Mesendoderm (in vitro differentiated cells): ENCODE results near the gene PDZD8.

ENCODE experiments used
- DNase-seq: peaks from one replicate; pipeline ENCODE4 v3.0.0; 2013
- H2AK5ac ChIP-seq: 2 replicates; pipeline ENCODE4 v1.6.1; 2013; ENCODE audit warnings: low read length, inconsistent platforms
- H2BK120ac ChIP-seq: 2 replicates; pipeline ENCODE4 v1.6.1; 2013; ENCODE audit warnings: low read depth, mild to moderate bottlenecking, low read length, moderate library complexity, mixed read lengths
- H2BK15ac ChIP-seq: replicated peaks from 2 replicates; pipeline ENCODE4 v1.6.1; 2013; ENCODE audit warnings: low read depth, mild to moderate bottlenecking, moderate library complexity
- H2BK5ac ChIP-seq: 2 replicates; pipeline ENCODE4 v1.6.1; 2013; ENCODE audit warnings: low read length, inconsistent platforms
- H3K18ac ChIP-seq: 2 replicates; pipeline ENCODE4 v1.6.1; 2013; ENCODE audit warnings: mild to moderate bottlenecking, low read length, mixed read lengths
- H3K23ac ChIP-seq: one replicate; pipeline ENCODE4 v1.6.1; 2013; ENCODE audit warnings: low read length
- H3K27ac ChIP-seq: 2 replicates; pipeline ENCODE4 v1.5.1; 2013; ENCODE audit warnings: low read depth, mild to moderate bottlenecking, inconsistent platforms, low read length, moderate library complexity
- H3K27me3 ChIP-seq: 2 replicates; pipeline ENCODE4 v1.6.1; 2013; ENCODE audit warnings: low read length, control low read depth, mild to moderate bottlenecking, inconsistent platforms; ENCODE audit not compliant: insufficient read depth, poor library complexity
- H3K36me3 ChIP-seq: 2 replicates; pipeline ENCODE4 v1.6.1; 2013; ENCODE audit warnings: low read length, inconsistent platforms; ENCODE audit not compliant: control insufficient read depth, insufficient read depth
- H3K4ac ChIP-seq: one replicate; pipeline ENCODE4 v1.6.1; 2013; ENCODE audit warnings: low read depth, mild to moderate bottlenecking, low read length, moderate library complexity
- H3K4me1 ChIP-seq: 2 replicates; pipeline ENCODE4 v1.6.1; 2013; ENCODE audit warnings: low read depth, low read length, inconsistent platforms; ENCODE audit not compliant: control insufficient read depth
- H3K4me2 ChIP-seq: 2 replicates; pipeline ENCODE4 v1.6.1; 2013; ENCODE audit warnings: low read length
- H3K4me3 ChIP-seq: 2 replicates; pipeline ENCODE4 v1.5.1; 2013; ENCODE audit warnings: mild to moderate bottlenecking, low read length
- H3K56ac ChIP-seq: one replicate; pipeline ENCODE4 v1.6.1; 2013; ENCODE audit warnings: low read length
- H3K79me1 ChIP-seq: 2 replicates; pipeline ENCODE4 v1.6.1; 2013; ENCODE audit warnings: low read length, inconsistent platforms
- H3K79me2 ChIP-seq: 2 replicates; pipeline ENCODE4 v1.6.1; 2013; ENCODE audit warnings: mild to moderate bottlenecking, low read length; ENCODE audit not compliant: control insufficient read depth, insufficient read depth
- H3K9ac ChIP-seq: 2 replicates; pipeline ENCODE4 v1.6.1; 2013; ENCODE audit warnings: low read length, inconsistent platforms
- H4K5ac ChIP-seq: one replicate; pipeline ENCODE4 v1.6.1; 2013; ENCODE audit warnings: low read length
- H4K8ac ChIP-seq: one replicate; pipeline ENCODE4 v1.6.1; 2013; ENCODE audit warnings: low read depth, mild to moderate bottlenecking, control low read depth, low read length, moderate library complexity
- WGBS: extraction: QIAGEN DNeasy Blood & Tissue Kit; methylation state at CpG from one replicate; pipeline ENCODE4 v1.1.7; 2013; ENCODE audit warnings: low lambda C conversion rate, missing lambda C conversion rate; ENCODE audit not compliant: insufficient coverage; ENCODE audit errors: extremely low coverage; 5-methylcytosine and 5-hydroxymethylcytosine counted together

PDZD8 gene

GRCh38 chr10:117400329-117400728 is 25.1 kb upstream of the PDZD8 start:
- Histone ChIP-seq H3K4me1 (no peaks in the 10 kb centered on the region), H3K56ac (no peak overlapping the region), H3K4me2 (no peak overlapping the region), H3K27me3 (no peaks in the 10 kb centered on the region), H3K9ac (no peak overlapping the region), H3K4ac (no peak overlapping the region), H3K23ac (no peak overlapping the region), H2BK5ac (no peak overlapping the region), H3K36me3 (no peaks in the 10 kb centered on the region), H3K79me2 (no peaks in the 10 kb centered on the region), H4K8ac (no peak overlapping the region), H2AK5ac (no peak overlapping the region), H2BK15ac (no peak overlapping the region), H3K27ac (no peak overlapping the region), H4K5ac (no peak overlapping the region), H3K79me1 (no peaks in the 10 kb centered on the region), H3K18ac (no peak overlapping the region), H3K4me3 (no peak overlapping the region), H2BK120ac (no peak overlapping the region)
- WGBS = no CpG with 5 or more reads among the region's 3 CpGs
- no peak for DNase-seq

- Histone ChIP-seq H4K8ac (no peak overlapping the region), H3K27ac (no peak overlapping the region), H3K27me3 (no peaks in the 10 kb centered on the region), H2AK5ac (no peak overlapping the region), H2BK5ac (no peak overlapping the region), H3K79me1 (no peaks in the 10 kb centered on the region), H3K36me3 (no peaks in the 10 kb centered on the region), H3K9ac (no peak overlapping the region), H3K4me3 (no peak overlapping the region), H2BK15ac (no peak overlapping the region), H3K4me1 (no peaks in the 10 kb centered on the region), H3K23ac (no peak overlapping the region), H4K5ac (no peak overlapping the region), H3K79me2 (no peaks in the 10 kb centered on the region), H3K4me2 (no peak overlapping the region), H3K4ac (no peak overlapping the region), H3K56ac (no peak overlapping the region), H3K18ac (no peak overlapping the region), H2BK120ac (no peak overlapping the region)
- no peak for DNase-seq
- no CpG with 5 or more reads among the region's 6 CpGs for WGBS
These were observed 24.3 kb upstream of the PDZD8 start for GRCh38 chr10:117399341-117400196.

GRCh38 chr10:117398029-117398428 is 22.8 kb upstream of the PDZD8 start:
- Histone ChIP-seq H3K56ac (no peak overlapping the region), H3K23ac (no peak overlapping the region), H3K4me2 (no peak overlapping the region), H2BK15ac (no peak overlapping the region), H4K8ac (no peak overlapping the region), H2AK5ac (no peak overlapping the region), H3K27me3 (no peaks in the 10 kb centered on the region), H3K79me1 (no peaks in the 10 kb centered on the region), H3K27ac (no peak overlapping the region), H3K18ac (no peak overlapping the region), H3K4me3 (no peak overlapping the region), H3K79me2 (no peaks in the 10 kb centered on the region), H3K36me3 (no peaks in the 10 kb centered on the region), H2BK120ac (no peak overlapping the region), H3K9ac (no peak overlapping the region), H4K5ac (no peak overlapping the region), H2BK5ac (no peak overlapping the region), H3K4me1 (no peaks in the 10 kb centered on the region), H3K4ac (no peak overlapping the region)
- WGBS = no CpG with 5 or more reads among the region's 3 CpGs
- DNase-seq = no peak

GRCh38 chr10:117391436-117392205 is 16.4 kb upstream of the PDZD8 start:
- Histone ChIP-seq H3K79me2 (no peaks in the 10 kb centered on the region), H4K5ac (no peak overlapping the region), H3K18ac (no peak overlapping the region), H3K4me1 (no peaks in the 10 kb centered on the region), H3K36me3 (no peaks in the 10 kb centered on the region), H4K8ac (no peak overlapping the region), H2BK120ac (no peak overlapping the region), H3K27me3 (no peaks in the 10 kb centered on the region), H3K4ac (no peak overlapping the region), H2AK5ac (no peak overlapping the region), H2BK15ac (no peak overlapping the region), H3K4me3 (no peak overlapping the region), H3K56ac (no peak overlapping the region), H3K9ac (no peak overlapping the region), H3K23ac (no peak overlapping the region), H3K4me2 (no peak overlapping the region), H3K27ac (no peak overlapping the region), H2BK5ac (no peak overlapping the region), H3K79me1 (no peaks in the 10 kb centered on the region)
- no CpG with 5 or more reads among the region's 4 CpGs for WGBS
- peak; percentile 68 for DNase-seq

GRCh38 chr10:117390420-117390819 is 15.2 kb upstream of the PDZD8 start:
- Histone ChIP-seq H3K36me3 (no peaks in the 10 kb centered on the region), H3K9ac (no peak overlapping the region), H3K27me3 (no peaks in the 10 kb centered on the region), H3K56ac (no peak overlapping the region), H2AK5ac (no peak overlapping the region), H2BK15ac (no peak overlapping the region), H2BK120ac (no peak overlapping the region), H3K23ac (no peak overlapping the region), H3K79me2 (no peaks in the 10 kb centered on the region), H2BK5ac (no peak overlapping the region), H3K27ac (no peak overlapping the region), H4K5ac (no peak overlapping the region), H3K79me1 (no peaks in the 10 kb centered on the region), H3K4me2 (no peak overlapping the region), H4K8ac (no peak overlapping the region), H3K4me3 (no peak overlapping the region), H3K4me1 (no peaks in the 10 kb centered on the region), H3K18ac (no peak overlapping the region), H3K4ac (no peak overlapping the region)
- no peak for DNase-seq
- WGBS = no CpG with 5 or more reads among the region's 3 CpGs
